HG03565 (cell line): ENCODE data around the gene GPR62.

Source experiments
- ATAC-seq: cut with Tn5 transposase; IDR thresholded peaks from one replicate; pipeline ENCODE4 v1.9.1; 2021; ENCODE audit warnings: mild to moderate bottlenecking, moderate library complexity; ENCODE audit not compliant: unreplicated experiment

Gene GPR62

GRCh38 chr3:51968883-51969678, 13.9 kb downstream of the GPR62 start:
- no peak for ATAC-seq

GRCh38 chr3:51969841-51970240, 14.7 kb downstream of the GPR62 start:
- no peak for ATAC-seq

GRCh38 chr3:51970606-51971300, 15.6 kb downstream of the GPR62 start:
- ATAC-seq, result no peak

- no peak for ATAC-seq
Observed at GRCh38 chr3:51971350-51971749, 16.2 kb downstream of the GPR62 start.

GRCh38 chr3:51974277-51974962, 19.2 kb downstream of the GPR62 start:
- ATAC-seq, result no peak

GRCh38 chr3:51974963-51975851, 20.0 kb downstream of the GPR62 start, which contains the start of gene ABHD14A:
Gene ABHD14A (plus strand): TSS chr3:51975064. CDS start chr3:51975136, 72 bp downstream.
- peak; percentile 43 for ATAC-seq

GRCh38 chr3:51975852-51976549, 20.8 kb downstream of the GPR62 start:
- ATAC-seq, result no peak

GRCh38 chr3:51977446-51978142, 22.4 kb downstream of the GPR62 start:
- no peak for ATAC-seq

GRCh38 chr3:51978143-51978502, 22.9 kb downstream of the GPR62 start:
- no peak for ATAC-seq

- ATAC-seq, result no peak
Observed at GRCh38 chr3:51980253-51980652, 25.1 kb downstream of the GPR62 start.

- peak; percentile 14 for ATAC-seq
Observed at GRCh38 chr3:51982352-51982837, 27.2 kb downstream of the GPR62 start.

GRCh38 chr3:51982838-51983577, 27.8 kb downstream of the GPR62 start, which contains the start of gene ACY1:
Gene ACY1 (plus strand): TSS chr3:51983535. CDS start chr3:51984065, 530 bp downstream.
- peak; percentile 62 for ATAC-seq

- ATAC-seq, result no peak
Observed at GRCh38 chr3:51983578-51984268, 28.5 kb downstream of the GPR62 start.

- no peak for ATAC-seq
Observed at GRCh38 chr3:51984269-51984647, 29.1 kb downstream of the GPR62 start.

GRCh38 chr3:51985063-51985462, 29.9 kb downstream of the GPR62 start:
- ATAC-seq, result no peak

- ATAC-seq, result no peak
Observed at GRCh38 chr3:51986010-51986947, 31.1 kb downstream of the GPR62 start.

GRCh38 chr3:51987568-51987967, 32.4 kb downstream of the GPR62 start:
- no peak for ATAC-seq
